GM12865 (cell line): ENCODE data around the gene P4HB.

ENCODE experiments used
- DNase-seq: peaks from one replicate; pipeline ENCODE4 v3.0.0; 2010; ENCODE audit warnings: low read depth
- H3K4me3 ChIP-seq: 2 replicates; pipeline ENCODE4 v1.5.1; 2011; ENCODE audit warnings: mild to moderate bottlenecking, low read depth, low read length, control low read depth
- CTCF ChIP-seq: IDR thresholded peaks from 2 replicates; pipeline ENCODE4 v1.5.1; 2011; ENCODE audit warnings: low read length, control low read depth, low read depth, inconsistent platforms; ENCODE audit not compliant: insufficient read depth; ENCODE audit errors: missing control alignments

P4HB gene

DNA sequence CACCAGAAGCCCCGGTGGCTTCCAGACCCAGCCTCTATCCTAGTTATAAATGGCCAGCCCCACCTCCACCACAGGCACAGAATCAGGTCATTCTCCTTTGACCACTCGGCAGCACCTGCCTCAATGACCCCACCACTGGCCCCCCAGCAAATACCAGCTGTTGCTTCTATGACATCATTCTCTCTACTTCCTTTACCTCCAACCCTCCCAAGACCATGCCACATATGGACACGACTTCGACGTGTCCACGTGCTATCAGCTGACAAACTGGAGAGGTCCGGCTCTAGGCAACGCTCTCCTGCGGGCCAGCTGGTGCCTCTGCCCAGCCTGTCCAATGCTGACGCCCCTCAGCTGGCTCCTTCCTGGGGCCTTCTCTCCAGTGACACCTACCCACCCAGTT lies 25.1 kb upstream of the P4HB start:
- TF ChIP-seq CTCF = no peak
- DNase-seq = no peak

DNA sequence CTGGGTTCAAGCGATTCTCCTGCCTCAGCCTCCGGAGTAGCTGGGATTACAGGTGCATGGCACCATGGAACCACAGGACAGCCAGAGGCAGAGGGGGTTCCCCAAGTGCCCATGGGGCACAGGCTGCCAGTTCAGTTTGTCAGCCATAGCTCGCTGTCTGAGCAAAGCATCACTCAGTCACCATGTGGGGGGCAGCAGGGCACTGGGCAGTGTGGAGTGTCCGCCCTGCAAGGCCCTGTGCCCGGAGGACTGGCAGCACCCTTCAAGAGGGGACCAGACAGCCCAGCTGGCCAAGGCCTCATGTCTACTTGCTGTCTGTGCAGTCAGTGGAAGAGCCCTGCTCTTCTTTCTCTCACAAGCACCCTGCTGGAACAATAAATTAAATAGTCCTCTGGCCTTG lies 24.6 kb upstream of the P4HB start:
- DNase-seq = no peak
- TF ChIP-seq CTCF = no peak
- H3K4me3 ChIP-seq = no peak overlapping the region

More for the DNA sequence above, 25.1 kb upstream of the P4HB start:
- no peak overlapping the region for H3K4me3 ChIP-seq

- TF ChIP-seq CTCF = no peak
- no peak overlapping the region for H3K4me3 ChIP-seq
- no peak for DNase-seq
These were observed 24.2 kb upstream of the P4HB start for GRCh38 chr17:81884520-81884919.

DNA sequence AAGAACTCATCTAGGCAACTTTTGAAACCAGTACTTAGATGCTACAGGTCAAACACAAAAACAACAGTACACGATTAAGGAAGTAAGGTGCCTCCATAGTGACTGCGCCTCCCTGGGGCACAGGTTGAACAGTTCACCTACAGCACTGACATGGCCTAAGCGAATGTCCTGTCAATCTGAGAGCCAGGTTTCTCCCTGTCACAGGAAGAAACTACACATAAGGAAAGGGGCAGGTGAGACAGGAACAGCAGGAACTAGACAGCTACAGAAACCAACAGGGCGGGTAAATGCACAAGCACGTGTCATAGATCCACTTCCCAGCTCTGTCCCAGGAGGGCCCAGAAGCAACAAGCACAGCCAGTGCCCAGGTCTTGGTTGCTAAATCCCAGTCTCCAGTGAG lies 18.8 kb upstream of the P4HB start:
- no peak for TF ChIP-seq CTCF
- DNase-seq = no peak
- H3K4me3 ChIP-seq = no peak overlapping the region

- no peak overlapping the region for H3K4me3 ChIP-seq
- TF ChIP-seq CTCF = no peak
- DNase-seq = no peak
These were observed 18.0 kb upstream of the P4HB start for GRCh38 chr17:81878294-81878693.

- no peak for DNase-seq
- no peak for TF ChIP-seq CTCF
- no peak overlapping the region for H3K4me3 ChIP-seq
These were observed 17.2 kb upstream of the P4HB start for GRCh38 chr17:81877569-81877968.

- DNase-seq = peak; percentile 96
- H3K4me3 ChIP-seq = peak overlapping the region; percentile 99
- peak; percentile 34 for TF ChIP-seq CTCF
These were observed 11.3 kb upstream of the P4HB start for GRCh38 chr17:81871387-81872230.
